Activated CD4-positive, alpha-beta T cell treated with anti-CD3 and anti-CD28 coated beads, Interleukin-2, Interleukin-4, amounts not matched to agents 100 ng/mL and 50 ng/mL, durations not matched to agents 16 hours and 8 hours (primary cell): ENCODE results near the gene ANAPC2.
"Not testable (repeated sequence)": the region's sequence is repeated elsewhere in the genome, so short reads cannot be mapped to it uniquely, and the experiment has no call there.

Experiments
- DNase-seq: peaks from one replicate; pipeline ENCODE4 v3.0.0-alpha.2; 2020; ENCODE audit warnings: low spot score

Gene ANAPC2

DNA sequence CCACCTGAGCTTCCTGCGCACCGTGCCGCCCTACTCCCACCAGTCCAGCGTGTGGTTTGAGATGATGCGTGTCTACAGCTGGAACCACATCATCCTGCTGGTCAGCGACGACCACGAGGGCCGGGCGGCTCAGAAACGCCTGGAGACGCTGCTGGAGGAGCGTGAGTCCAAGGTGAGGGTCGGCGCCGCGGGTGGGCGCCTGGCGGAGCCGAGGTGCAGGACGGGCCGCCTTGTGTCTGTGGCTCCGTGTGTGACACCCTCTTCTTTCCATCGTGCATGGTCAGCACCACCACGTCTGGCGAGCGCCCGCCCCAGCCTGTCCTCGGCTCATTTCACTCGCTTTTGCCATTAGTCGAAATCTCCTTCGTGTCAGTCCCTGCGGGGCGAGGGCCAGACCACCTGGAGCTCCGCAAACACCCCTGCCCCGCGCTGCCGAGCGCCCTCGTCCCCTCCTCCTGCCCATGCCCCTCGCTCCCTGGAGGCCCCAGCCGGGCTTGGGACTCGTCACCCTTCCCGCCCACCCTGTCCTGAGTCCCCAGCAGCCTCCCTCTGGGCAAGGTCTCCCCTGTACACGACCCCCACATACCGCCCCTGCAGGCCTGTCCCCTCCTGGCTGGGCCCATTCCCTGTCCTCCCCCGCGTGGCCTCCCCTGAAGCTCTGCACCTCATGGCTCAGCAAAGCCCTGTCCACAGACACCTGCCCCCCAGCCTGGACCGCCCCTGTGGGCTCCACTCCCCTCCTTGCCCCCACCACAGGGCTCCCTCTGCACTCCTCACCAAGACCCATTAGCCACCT lies 42.4 kb downstream of the ANAPC2 start:
- DNase-seq = no peak

DNA sequence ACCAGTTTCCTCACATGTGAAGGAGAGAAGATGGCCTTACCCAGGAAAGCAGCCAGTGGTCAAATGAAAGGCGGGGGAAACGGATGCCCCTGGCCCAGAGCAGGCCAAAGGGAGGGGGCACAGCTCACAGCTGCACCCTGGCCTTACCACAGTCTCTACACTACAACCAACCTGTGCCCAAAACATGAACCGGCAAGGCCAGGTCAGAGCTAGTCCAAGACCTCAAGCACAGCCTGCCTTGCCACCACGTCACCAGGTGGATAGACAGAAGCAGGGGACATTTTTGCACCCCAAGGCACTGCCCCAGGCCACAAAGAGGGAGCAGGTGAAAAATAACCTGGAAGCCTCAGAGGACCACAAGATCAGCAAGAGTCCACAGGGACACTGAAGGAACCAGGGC lies 44.9 kb downstream of the ANAPC2 start:
- DNase-seq = no peak

DNA sequence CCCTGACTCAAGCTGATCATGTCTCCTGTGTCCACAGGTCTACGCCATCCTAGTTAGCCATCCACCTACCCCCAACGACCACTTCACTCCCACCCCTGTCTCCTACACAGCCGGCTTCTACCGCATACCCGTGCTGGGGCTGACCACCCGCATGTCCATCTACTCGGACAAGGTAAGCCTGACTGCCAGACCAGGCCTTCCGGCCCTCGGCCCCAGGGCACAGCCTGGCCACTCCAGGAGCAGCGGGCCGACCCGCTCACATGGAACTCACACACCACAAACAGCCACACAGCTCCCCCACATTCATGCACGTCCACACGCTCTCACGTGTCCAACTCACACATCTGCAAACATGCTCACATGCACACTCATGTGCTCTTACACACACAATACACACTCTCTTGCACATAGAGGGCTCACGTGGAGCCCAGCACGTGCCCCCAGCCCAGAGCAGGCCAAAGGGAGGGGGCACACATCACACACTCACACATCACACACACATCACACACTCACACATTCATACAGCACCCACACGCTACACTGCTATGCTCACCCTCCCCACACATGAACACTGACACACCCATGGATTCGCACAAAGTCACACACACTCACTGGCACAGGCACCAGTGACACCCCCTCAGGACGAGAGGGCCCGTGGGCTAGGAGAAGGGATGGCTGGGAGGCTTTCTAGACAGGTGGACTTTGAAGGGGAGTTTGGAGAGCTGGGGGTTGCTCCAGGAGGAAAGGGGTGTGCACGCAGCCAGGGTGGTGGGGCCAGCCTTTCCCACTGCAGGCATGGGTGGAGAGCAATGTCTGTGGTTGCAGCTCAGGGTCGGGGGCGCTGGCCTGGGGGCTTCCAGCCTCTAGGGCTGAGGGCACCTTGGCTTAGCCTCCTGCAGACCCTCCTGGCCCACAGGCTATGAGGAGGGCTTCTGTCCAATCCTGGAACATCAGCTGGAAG lies 46.1 kb downstream of the ANAPC2 start:
- no peak for DNase-seq

DNA sequence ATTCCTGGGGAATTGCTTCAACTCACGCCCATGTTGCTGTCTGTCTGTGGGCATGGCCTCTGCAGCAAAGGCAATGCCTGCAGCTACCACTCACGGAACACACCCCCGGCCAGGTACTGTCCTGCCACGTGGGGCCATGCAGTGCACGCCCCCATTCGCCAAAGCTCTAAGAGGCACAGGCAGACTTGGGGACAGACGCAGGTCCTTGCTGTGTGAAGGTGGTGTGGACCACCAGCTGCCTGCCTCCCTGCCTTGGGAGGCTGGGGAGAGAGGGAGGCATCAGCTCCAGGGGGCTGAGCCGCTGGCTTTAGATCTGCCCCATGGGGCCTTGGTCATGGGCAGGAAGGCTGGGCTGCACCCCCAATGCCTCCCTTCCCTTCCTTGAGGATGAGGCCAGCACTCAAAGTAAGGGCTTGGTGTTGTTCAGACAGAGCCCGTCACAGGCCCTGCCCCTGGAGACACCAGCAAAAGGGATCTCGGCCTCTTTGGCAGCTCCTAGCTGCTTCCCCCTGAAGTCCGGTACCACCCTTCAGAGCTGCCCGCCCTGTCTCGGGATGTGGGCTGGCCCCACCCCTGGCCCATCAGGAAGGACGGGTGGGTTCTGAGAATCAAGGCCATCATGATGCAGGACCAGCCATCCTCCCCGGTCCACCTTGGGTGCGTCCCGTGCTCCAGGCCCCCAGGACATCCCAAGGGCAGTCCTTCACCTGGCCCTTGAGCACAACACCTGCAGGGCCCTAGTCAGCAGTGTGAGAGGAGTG lies 47.1 kb downstream of the ANAPC2 start:
- no peak for DNase-seq

DNA sequence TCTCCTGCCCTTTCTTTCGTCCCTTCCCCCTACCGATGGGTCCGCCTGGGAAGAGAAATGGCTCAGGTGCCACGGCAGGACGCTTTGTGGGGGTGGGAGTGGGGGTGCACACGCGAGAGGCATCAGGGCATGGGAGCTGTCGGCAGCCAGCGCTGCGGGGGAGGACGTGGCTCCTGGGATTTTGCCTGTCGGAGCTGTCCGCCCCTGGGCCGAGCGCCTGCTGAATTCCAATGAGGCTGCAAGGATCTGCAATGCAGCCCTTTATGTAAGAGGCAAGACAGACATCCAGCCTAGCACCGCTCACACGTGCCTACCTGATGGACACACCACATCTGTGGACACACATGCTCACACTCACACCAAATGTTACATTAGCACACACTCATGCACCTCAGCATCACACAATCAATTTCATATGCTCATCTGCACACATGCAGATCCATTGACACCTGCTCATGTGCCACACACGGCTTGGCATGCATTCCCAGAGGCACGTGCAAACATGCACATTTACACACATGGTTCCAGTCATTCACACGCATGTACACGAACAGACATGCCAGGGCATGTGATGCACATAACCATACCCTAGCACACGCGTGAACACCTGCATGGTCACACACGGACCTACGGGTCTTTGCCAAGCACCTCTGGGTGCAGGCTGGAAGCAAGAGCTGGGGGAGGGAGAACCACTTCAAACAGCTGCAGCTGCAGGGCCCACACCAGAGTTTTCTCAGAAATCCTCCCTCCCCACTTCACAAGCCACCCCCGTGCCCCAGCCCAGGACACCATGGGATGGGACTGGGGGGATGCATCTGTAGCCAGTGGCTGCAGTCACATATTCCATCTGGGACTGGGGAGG lies 48.0 kb downstream of the ANAPC2 start:
- no peak for DNase-seq

DNA sequence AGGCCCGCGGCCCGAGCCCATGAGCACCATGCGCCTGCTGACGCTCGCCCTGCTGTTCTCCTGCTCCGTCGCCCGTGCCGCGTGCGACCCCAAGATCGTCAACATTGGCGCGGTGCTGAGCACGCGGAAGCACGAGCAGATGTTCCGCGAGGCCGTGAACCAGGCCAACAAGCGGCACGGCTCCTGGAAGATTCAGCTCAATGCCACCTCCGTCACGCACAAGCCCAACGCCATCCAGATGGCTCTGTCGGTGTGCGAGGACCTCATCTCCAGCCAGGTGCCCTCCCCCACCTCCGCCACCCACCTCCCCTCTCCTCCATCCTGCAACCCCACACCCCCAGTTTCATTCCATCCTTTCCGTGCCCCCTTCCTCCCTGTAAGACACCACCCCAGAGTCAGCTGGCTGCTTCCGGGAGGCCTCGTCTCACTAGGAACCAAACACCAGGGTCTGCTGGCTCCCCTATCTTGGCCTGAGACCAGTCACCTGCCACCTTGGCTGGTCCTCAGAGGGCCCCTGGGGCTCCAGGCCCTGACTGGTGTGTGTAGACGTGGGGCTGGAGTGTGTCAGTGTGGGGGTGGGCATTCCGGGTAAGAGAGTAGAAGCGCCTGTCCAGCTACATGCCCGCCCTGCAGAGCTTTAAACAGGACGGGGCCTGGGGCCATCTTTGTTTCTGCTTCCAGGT lies 48.8 kb downstream of the ANAPC2 start:
- DNase-seq = no peak

DNA sequence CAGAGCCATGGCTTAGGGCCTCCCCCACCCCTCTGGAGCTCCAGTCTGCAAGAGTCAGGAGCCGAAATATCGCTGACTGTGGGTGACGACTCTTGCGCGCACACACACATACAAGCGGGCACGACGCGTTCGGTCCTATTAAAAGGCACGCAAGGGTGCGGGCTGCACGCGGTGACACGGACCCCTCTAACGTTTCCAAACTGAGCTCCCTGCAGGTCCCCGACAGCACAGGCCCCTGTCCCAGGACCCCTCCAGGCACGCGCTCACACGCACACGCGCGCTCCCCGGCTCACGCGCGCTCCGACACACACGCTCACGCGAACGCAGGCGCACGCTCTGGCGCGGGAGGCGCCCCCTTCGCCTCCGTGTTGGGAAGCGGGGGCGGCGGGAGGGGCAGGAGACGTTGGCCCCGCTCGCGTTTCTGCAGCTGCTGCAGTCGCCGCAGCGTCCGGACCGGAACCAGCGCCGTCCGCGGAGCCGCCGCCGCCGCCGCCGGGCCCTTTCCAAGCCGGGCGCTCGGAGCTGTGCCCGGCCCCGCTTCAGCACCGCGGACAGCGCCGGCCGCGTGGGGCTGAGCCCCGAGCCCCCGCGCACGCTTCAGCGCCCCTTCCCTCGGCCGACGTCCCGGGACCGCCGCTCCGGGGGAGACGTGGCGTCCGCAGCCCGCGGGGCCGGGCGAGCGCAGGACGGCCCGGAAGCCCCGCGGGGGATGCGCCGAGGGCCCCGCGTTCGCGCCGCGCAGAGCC lies 49.5 kb downstream of the ANAPC2 start, which contains the start of gene GRIN1:
TSS of gene GRIN1 (plus strand) at position 433 of the 746 bp plus-strand sequence. CDS start 333 bp downstream, outside the sequence.
- no peak for DNase-seq

DNA sequence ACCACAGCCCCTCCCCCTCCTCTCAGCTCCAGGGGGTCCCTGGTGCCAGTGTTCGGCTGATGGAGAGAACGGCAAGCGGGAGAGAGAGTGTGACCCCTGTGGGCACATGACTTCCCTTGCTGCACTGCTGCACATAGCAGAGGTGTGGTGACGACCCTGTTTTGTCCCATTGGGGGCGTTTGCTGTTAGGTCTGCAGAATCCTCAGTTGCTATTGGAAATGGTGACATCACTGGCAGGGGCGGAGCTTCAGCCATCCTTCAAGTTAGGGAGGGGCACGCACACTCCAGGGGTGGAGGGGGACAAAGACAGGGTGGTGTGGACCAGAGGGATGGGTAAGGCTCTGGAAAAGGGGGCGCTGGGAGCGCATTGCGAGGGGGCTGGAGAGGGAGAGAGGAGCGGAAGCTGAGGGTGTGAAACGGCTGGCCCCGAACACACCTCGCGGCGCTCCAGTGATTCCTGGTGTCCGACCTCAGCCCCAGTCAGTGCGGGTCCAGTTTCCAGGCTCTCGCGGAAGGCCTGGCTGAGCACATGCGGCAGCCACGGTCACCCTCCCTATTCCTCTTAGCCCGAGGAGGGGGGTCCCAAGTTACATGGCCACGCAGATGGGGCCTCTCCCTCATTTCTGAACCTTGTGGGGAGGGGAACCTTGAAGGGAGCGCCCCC lies 50.2 kb downstream of the ANAPC2 start:
- no peak for DNase-seq

DNA sequence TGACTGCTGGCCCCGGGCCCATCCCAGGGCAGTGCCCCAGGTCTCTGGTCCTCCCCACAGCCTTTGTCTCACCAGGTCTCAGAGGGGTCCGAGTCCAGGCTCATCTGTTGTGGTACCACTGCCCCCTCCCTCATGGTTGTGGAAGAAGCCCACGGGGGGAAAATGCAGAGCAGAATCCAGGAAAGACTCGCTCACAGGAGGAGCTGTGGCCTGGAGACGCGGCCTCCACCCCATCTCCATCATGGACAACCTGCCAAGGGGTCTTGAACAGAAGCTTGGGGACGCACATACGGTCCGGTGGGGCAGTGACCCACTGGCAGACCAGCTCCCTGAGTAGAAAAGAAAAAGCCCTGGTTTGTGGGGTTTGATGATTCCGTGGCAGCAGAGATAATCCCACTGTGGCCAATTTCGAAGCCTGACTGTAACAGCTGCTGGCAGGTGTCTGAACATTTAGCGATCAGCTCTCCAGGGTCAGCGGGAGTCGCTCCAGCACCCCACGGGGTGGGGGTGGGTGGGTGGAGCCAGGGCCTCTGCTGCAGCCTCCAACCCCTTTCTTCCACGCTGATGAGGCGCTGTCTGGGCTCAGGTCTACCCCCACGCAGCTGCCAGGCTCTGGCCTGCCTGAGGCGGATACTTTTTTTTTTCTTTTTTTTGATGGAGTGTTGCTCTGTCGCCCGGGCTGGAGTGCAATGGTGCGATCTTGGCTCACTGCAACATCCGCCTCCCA lies 51.3 kb downstream of the ANAPC2 start:
- DNase-seq = no peak

DNA sequence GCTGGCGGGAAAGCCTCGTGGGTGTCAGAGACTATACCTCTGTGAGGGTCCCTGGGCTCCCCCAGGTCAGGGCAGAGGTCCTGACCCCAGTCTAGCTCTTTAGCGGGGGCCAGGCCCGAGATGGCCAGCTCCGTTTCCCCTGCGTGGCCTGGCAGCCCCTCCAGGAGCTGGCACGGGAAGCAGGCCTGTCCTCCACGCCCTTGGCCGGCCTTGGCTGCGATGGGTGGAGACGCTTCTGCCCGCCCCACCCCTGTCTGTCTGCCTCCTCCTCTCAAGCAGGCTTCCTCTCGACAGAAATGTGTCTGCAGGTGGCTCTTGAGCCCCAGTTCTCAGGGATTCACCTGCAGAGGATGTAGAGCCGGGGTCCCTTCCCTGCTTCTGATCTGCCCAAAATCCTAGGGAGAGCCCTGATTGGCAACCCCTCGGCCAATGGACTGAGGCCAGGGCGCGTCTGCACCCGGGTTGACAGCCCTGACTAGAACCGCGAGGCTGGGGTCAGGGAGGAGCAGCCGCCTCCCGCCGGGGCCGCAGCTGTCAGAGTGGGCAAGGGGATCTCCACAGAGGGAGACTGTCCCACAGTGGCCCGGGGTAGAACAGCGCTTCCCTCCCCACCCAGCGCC lies 52.0 kb downstream of the ANAPC2 start:
- no peak for DNase-seq

DNA sequence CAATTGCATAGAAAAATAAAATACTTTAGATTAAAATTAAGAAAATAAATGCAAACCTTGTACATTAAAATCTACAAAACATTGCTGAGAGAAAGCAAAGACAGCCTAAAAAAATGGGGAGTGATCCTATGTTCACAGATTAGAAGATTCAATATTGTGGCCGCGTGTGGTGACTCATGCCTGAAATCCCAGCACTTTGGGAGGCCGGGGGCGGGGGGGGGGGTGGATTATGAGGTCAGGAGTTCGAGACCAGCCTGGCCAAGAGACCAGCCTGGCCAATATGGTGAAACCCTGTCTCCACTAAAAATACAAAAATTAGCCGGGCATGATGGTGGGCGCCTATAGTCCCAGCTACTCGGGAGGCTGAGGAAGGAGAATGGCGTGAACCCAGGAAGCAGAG lies 53.2 kb downstream of the ANAPC2 start:
- not testable (repeated sequence) for DNase-seq

DNA sequence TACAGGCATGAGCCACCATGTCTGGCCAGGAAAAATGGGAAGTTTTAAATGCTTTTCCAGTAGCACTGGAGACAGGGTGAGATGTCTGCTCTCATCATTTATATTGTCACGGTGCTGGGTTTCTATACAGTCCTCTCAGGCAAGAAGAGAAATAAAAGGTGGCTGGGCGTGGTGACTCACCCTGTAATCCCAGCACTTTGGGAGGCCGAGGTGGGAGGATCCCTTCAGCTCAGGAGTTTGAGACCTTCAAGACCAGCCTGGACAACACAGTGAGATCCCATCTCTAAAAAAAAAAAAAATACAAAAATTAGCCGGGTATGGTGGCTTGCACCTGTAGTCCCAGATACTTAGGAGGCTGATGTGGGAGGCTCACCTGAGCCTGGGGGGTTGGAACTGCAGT lies 54.2 kb downstream of the ANAPC2 start:
- DNase-seq = no peak

DNA sequence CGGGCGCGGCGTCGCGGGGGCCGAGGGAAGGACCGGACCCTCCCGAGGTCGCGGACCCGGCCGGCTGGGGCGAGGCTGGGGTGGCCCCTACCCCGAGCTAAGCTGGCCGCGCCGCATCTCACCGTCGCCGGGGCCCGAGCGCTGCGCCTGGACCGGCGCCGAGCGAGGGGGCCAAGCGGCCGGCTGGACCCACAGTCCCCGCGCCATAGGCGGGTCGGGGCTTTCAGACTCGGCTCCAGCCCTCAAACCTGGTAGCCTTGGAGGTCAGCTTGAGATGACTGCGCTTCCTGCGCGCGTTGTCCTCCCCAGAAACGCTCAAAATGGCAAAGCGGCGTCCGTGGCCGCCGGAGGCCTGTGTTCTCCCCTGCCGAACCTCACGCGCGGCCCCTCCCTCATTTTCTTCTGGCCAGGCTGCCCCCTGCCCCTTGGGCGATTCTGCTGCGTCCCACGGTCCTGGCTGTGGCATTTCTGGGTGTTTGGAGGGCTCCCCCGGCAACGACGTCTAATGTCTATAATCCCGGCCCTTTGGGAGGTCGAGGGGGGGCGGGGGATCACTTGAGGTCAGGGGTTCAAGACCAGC lies 58.1 kb downstream of the ANAPC2 start:
- no peak for DNase-seq

DNA sequence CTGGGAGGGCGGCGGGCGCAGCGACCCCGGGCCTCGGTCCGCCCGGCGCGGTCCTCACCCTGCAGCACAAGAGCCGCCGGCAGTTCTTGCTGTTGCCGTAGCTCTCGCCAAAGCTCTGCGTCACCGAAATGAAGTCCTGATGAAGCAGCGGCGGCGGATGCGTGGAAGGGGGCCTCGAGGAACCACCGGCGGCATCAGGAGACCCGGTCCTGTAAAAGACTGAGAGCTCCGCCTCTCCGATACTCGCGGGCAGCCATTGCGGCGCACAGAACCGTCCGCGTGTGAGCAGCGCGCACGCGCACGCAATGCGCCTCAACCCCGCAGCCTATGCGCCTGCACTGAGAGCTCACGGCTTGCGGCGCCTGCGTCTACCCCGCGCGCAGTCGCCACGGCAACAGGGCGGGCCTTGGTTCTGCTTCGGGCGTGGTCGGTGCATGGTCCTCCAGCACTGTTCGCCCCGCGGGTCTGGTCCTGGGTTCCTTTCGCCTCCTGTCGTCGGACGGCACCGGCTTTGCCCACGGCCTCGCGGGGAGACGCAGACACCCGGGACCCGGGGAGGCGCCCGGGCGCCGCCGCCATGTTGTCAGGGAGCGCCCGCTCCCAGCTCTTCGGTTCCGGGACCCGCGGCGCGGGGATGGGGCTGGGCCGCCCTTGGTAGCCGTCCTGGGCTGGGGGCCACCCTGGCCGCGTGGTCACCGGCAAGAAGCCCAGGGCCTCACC lies 58.7 kb downstream of the ANAPC2 start:
- DNase-seq = peak; percentile 93

DNA sequence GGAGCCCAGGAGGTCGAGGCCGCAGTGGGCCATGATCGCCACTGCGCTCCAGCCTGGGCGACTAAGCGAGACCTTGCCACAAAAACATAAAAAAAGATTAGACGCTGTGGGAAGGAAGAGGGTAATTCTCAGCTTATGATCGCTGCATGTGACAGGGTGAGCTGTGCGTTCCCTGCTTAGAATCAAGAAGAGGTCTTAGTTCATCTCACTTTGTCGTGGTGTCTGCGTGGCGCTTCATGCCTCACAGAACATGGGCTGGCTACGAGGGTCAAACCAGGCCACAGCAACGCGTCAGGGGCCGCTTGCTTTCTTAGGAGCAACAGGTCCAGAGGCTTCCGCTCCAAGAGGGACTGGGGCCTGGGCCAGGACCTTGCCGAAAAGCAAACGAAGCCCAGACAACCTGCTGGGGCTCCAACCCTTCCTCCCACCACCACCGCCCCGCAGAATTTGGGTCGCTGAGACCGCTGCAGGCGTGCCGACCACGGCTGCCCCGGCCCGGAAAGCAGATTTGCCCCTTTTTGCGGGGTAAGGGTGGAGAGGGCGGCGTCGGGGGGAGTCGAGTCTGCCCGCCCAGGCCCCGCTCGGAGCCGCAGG lies 59.4 kb downstream of the ANAPC2 start:
- DNase-seq = no peak

DNA sequence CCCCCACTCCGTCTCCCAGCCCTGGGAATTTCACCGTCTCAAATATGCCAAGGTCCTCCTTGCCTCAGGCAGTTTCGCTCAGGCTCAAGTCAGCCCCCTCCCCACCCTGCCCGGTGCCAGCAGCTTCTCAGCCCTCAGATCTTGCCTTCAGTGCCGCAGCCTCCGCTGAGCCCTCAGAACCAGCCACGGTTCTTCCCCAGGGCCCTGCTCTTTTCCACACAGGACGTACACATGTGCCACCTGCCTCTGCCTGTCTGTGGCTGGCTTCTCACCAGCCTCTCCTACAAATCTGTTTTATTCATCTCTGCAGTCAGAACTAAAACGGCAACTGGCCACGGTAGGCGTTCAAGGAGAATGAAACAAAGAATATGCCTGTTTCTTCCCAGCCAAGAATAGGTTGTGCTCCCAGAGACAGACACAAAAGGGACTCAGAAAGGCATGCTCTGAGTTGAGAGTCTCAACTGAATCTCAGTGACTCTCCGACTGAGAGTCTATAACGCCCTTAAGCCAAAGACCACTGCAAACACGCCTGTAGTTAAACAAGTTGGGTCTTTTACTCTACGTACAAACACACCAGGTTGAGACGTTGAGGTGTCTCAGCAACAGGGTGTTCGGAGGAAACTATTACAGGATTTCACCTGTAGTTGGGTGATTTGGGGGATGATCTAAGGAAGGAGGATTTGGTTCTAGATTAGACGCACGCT lies 60.0 kb downstream of the ANAPC2 start:
- DNase-seq = no peak
